ENCODE measurements around the gene PLXDC2. TPM values are rescaled to one million over a fixed set of nuclear protein-coding genes. Genes with fewer than 3 reads are reported as not detected.

Gene PLXDC2
- total and polyA plus RNA-seq, 4 donors: 11.8 to 99.6 (median 40.8) TPM

- Histone ChIP-seq H3K4me1 (ENCODE audit: control insufficient read depth in 5 of 5, insufficient read depth in 5 of 5, low read length in 5 of 5) (peaks cover 0 to 12% (median 0%) of the 10 kb centered on the region in 5 donors), H3K27ac (ENCODE audit: low read depth in 1 of 2, low read length in 1 of 2) (no peak overlapping the region), H3K9ac (ENCODE audit: insufficient read depth in 1 of 2, low read length in 2 of 2) (peak overlapping the region in 1 of 2 donors; percentile 99)
These were observed 2.6 kb downstream of the PLXDC2 start for GRCh38 chr10:19818876-19819275.

GRCh38 chr10:19819419-19820033, 3.3 kb downstream of the PLXDC2 start:
- no peak for ATAC-seq (ENCODE audit: insufficient read depth, low FRiP score)
- 1 to 2% methylated on average over 2 of the region's 2 CpGs for WGBS, 2 donors
- Histone ChIP-seq H3K9ac (ENCODE audit: insufficient read depth in 1 of 2, low read length in 2 of 2) (peak overlapping the region in 1 of 2 donors; percentile 99), H3K36me3 (ENCODE audit: control insufficient read depth in 4 of 4, insufficient read depth in 4 of 4, low read length in 4 of 4) (peaks cover 0 to 19% (median 5%) of the 10 kb centered on the region in 4 donors), H3K4me1 (ENCODE audit: control insufficient read depth in 5 of 5, insufficient read depth in 5 of 5, low read length in 5 of 5) (peaks cover 0 to 14% (median 0%) of the 10 kb centered on the region in 5 donors), H3K4me3 (no peak overlapping the region), H3K27ac (ENCODE audit: low read depth in 1 of 2, low read length in 1 of 2) (no peak overlapping the region), H3K27me3 (ENCODE audit: control insufficient read depth in 3 of 3, insufficient read depth in 3 of 3, low read length in 2 of 3) (peaks cover 0 to 3% (median 0%) of the 10 kb centered on the region in 3 donors), H3K9me3 (ENCODE audit: control insufficient read depth in 4 of 4, insufficient read depth in 3 of 4, low read length in 3 of 4) (no peaks in the 10 kb centered on the region)
- peak in 2 of 3 donors; percentile 93 to 95 for DNase-seq
- TF ChIP-seq CTCF (IDR thresholded peaks at IDR 0.05; ENCODE audit: control extremely low read depth, extremely low read depth): peak; percentile 45

More at GRCh38 chr10:19818876-19819275, 2.6 kb downstream of the PLXDC2 start:
- Histone ChIP-seq H3K36me3 (ENCODE audit: control insufficient read depth in 4 of 4, insufficient read depth in 4 of 4, low read length in 4 of 4) (peaks cover 0 to 19% (median 2%) of the 10 kb centered on the region in 4 donors), H3K27me3 (ENCODE audit: control insufficient read depth in 3 of 3, insufficient read depth in 3 of 3, low read length in 2 of 3) (peaks cover 0 to 3% (median 0%) of the 10 kb centered on the region in 3 donors), H3K9me3 (ENCODE audit: control insufficient read depth in 4 of 4, insufficient read depth in 3 of 4, low read length in 3 of 4) (no peaks in the 10 kb centered on the region), H3K4me3 (no peak overlapping the region)
- no peak for TF ChIP-seq CTCF (IDR thresholded peaks at IDR 0.05; ENCODE audit: control extremely low read depth, extremely low read depth)
- 23 to 43% methylated on average over 1 of the region's 1 CpG for WGBS, 2 donors
- ATAC-seq (ENCODE audit: insufficient read depth, low FRiP score): no peak
- peak in 1 of 3 donors; percentile 67 for DNase-seq

- TF ChIP-seq CTCF (IDR thresholded peaks at IDR 0.05; ENCODE audit: control extremely low read depth, extremely low read depth): no peak
- no peaks in the 10 kb centered on the region for H3K27me3 ChIP-seq (ENCODE audit: control insufficient read depth in 3 of 3, insufficient read depth in 3 of 3, low read length in 2 of 3)
- WGBS, 2 donors: 71% methylated on average over 5 of the region's 5 CpGs
- H3K36me3 ChIP-seq (ENCODE audit: control insufficient read depth in 4 of 4, insufficient read depth in 4 of 4, low read length in 4 of 4): peaks cover 0 to 10% (median under 1%) of the 10 kb centered on the region in 4 donors
- peak overlapping the region in 1 of 2 donors; percentile 16 for H3K27ac ChIP-seq (ENCODE audit: low read depth in 1 of 2, low read length in 1 of 2)
- H3K4me1 ChIP-seq (ENCODE audit: control insufficient read depth in 5 of 5, insufficient read depth in 5 of 5, low read length in 5 of 5): peaks cover 0 to 58% (median 13%) of the 10 kb centered on the region in 5 donors
- DNase-seq (no peak), ATAC-seq (ENCODE audit: insufficient read depth, low FRiP score) (no peak)
- H3K9me3 ChIP-seq (ENCODE audit: control insufficient read depth in 4 of 4, insufficient read depth in 3 of 4, low read length in 3 of 4): no peaks in the 10 kb centered on the region
- H3K4me3 ChIP-seq: no peak overlapping the region
- H3K9ac ChIP-seq (ENCODE audit: insufficient read depth in 1 of 2, low read length in 2 of 2): peak overlapping the region in 1 of 2 donors; percentile 18
These were observed 8.4 kb downstream of the PLXDC2 start for GRCh38 chr10:19824381-19825342.

Data from lung (tissue), 12 donors.